SK-N-MC (cell line): ENCODE results near the gene PRRC2A.

Experiments
- DNase-seq: peaks from one replicate; pipeline ENCODE4 v3.0.0-alpha.2; 2011; ENCODE audit warnings: low read depth, low spot score
- H3K27ac ChIP-seq: fragments of 200-600 bp; sonication (generic); 2 replicates; pipeline ENCODE4 v1.5.1; 2016; ENCODE audit warnings: mixed run types
- H3K36me3 ChIP-seq: fragments of 200-600 bp; sonication (generic); 2 replicates; pipeline ENCODE4 v1.6.1; 2017; ENCODE audit warnings: antibody characterized with exemption, low read length, mixed read lengths; ENCODE audit not compliant: insufficient read depth
- H3K4me3 ChIP-seq: fragments of 200-600 bp; sonication (generic); 2 replicates; pipeline ENCODE4 v1.5.1; 2016
- H3K9ac ChIP-seq: fragments of 200-600 bp; sonication (generic); 2 replicates; pipeline ENCODE4 v1.8.0; 2017; ENCODE audit warnings: mixed run types, mixed read lengths; ENCODE audit not compliant: insufficient read length
- H3K9me3 ChIP-seq: fragments of 200-600 bp; sonication (generic); 2 replicates; pipeline ENCODE4 v1.6.1; 2017; ENCODE audit warnings: low read depth, mild to moderate bottlenecking, antibody characterized with exemption, low read length, moderate library complexity, mixed read lengths
- EZH2 ChIP-seq: fragments of 200-600 bp; sonication (generic); IDR thresholded peaks from one replicate; pipeline ENCODE4 v1.6.1; 2017; ENCODE audit warnings: antibody characterized with exemption
- FOXP2 ChIP-seq: optimal IDR thresholded peaks from 2 replicates; pipeline ENCODE3; 2011; ENCODE audit warnings: mild to moderate bottlenecking, moderate library complexity; ENCODE audit not compliant: insufficient read depth; ENCODE audit errors: extremely low read length, control extremely low read depth
- POLR2AphosphoS5 ChIP-seq: IDR thresholded peaks from 2 replicates; pipeline ENCODE4 v1.6.1; 2012; ENCODE audit warnings: mild to moderate bottlenecking, low read depth, low read length, borderline replicate concordance

Gene PRRC2A

DNA sequence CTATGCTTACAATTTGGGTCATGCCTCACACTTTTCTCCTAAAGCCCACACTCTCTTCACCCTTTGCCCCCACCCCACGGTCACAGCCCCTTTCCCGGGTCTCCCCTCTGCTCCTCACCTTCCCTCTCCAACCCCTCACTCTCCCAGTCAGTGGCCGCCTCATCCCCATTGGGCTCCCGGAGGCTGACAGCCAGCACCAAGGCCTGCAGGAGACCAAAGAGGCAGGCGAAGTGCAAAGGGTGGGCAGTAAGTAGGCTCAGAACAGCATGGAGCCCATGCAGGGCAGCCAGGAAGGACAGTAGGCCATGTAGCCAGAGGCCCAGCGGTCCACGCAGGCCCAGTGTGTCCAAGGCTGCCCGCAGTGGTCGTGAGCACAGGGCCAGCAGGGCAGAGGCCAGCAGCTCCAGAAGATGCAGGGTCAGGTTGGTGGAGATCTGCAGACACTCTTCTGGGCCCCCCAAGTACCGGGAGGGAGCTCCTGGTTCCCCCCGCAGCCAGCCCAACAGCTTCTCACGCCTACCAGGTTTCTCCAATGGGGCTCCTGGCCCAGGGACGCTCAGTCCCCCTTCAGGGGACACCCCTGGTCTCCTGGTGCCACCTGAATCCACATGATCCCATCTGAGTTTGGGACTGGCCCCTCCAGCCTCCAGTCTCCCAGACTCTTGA lies 38.6 kb downstream of the PRRC2A start:
- Histone ChIP-seq H3K4me3 (peak overlapping the region; percentile 98), H3K36me3 (peaks cover 20% of the 10 kb centered on the region), H3K9me3 (no peaks in the 10 kb centered on the region), H3K9ac (peak overlapping the region; percentile 93), H3K27ac (no peak overlapping the region)
- DNase-seq = no peak
- TF ChIP-seq EZH2 (no peak), POLR2AphosphoS5 (no peak), FOXP2 (no peak)

GRCh38 chr6:31659649-31660380 lies 39.3 kb downstream of the PRRC2A start:
- Histone ChIP-seq H3K9me3 (no peaks in the 10 kb centered on the region), H3K4me3 (peak overlapping the region; percentile 98), H3K27ac (peak overlapping the region; percentile 72), H3K9ac (peak overlapping the region; percentile 93), H3K36me3 (peaks cover 20% of the 10 kb centered on the region)
- no peak for TF ChIP-seq FOXP2
- TF ChIP-seq EZH2 = no peak
- no peak for TF ChIP-seq POLR2AphosphoS5
- no peak for DNase-seq

DNA sequence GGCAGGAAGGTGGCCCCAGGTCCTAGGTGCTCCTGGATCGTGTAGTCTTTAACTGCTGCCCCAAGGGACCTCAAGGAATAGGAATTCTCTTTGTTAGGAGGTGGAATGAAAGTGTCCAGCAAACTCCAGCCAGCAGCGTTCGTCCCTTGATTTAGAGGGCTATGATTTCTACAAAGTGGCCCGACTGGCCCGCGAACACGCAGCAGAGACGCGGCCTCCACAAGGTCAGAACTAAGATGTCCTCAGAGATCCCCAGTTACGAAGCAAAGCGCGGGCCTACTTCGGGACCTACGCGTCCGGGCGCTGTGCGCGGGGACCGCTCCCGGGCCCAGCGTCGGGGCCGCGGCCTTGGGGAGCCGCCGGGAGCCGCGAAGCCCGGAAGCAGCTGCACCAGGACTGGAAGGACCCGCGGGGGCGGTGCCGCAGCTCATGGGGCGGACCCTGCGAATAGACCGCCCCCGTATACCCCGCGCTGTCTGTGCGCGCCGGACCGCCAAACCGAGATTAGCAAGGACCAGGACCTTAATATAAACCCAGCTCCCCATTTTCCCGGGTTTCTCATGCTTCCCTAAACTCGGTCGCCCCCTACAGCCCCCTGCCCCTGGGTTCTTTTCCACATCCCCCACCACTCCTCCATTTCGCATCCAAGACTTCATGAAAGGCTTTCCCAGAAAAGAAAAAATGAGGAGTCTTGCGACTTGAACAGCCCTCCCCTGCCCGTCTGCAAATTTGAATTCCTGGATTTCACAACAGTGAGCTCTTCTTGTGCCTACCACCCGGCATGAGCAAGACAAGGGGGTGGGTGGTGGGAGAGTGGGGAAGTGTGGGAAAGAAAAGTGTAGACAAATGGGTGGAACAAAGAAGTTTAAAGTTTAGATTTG lies 40.1 kb downstream of the PRRC2A start, which contains the start of gene C6orf47:
C6orf47 (minus strand) TSS at position 398 of the 881 bp plus-strand sequence. CDS start 831 bp downstream, outside the sequence.
- peak within 1 kb of the TSS; percentile 76 for H3K27ac ChIP-seq
- peak within 1 kb of the TSS; percentile 93 for H3K9ac ChIP-seq
- peaks cover 20% of the 10 kb centered on the region for H3K36me3 ChIP-seq
- DNase-seq = peak; percentile 18
- TF ChIP-seq POLR2AphosphoS5 (peak; percentile 91), EZH2 (no peak), FOXP2 (no peak)
- H3K4me3 ChIP-seq = peak within 1 kb of the TSS; percentile 98
- H3K9me3 ChIP-seq = no peaks in the 10 kb centered on the region

DNA sequence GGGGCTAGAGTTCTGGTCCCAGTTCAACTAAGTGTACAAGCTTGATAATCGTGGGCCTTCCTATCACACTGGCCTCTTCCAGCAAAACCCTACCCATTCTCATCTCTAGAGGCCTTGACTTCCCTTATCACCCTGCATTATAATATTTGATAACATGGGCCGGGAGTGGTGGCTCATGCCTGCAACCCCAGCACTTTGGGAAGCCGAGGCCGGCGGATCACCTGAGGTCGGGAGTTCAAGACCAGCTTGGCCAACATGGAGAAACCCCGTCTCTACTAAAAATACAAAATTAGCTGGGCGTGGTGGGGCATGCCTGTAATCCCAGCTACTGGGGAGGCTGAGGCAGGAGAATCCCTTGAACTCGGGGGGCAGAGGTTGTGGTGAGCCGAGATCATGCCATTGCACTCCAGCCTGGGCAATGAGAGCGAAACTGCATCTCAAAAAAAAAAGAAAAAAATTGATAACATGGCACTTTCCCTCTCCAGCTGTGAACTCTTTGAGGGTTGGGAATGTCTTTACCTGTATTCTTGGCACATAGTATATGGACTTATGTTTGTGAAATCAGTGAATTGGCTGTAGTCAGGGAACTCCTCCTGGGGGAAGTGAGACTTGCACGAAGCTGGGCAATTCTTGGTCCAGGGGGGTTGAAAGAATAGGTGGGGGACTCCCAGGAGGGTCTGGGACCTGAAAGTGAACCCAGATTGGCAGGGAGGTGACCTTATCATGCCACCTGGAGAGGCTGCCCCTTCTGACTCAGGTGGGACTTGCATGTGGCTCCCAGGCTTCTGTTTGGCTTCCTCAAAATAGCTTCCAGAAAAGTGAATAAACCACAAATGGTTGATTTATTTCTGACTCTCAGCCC lies 41.0 kb downstream of the PRRC2A start:
- peak overlapping the region; percentile 76 for H3K27ac ChIP-seq
- DNase-seq = no peak
- H3K9ac ChIP-seq = peak overlapping the region; percentile 93
- peaks cover 20% of the 10 kb centered on the region for H3K36me3 ChIP-seq
- no peaks in the 10 kb centered on the region for H3K9me3 ChIP-seq
- peak overlapping the region; percentile 98 for H3K4me3 ChIP-seq
- TF ChIP-seq FOXP2 (no peak), EZH2 (no peak), POLR2AphosphoS5 (no peak)

DNA sequence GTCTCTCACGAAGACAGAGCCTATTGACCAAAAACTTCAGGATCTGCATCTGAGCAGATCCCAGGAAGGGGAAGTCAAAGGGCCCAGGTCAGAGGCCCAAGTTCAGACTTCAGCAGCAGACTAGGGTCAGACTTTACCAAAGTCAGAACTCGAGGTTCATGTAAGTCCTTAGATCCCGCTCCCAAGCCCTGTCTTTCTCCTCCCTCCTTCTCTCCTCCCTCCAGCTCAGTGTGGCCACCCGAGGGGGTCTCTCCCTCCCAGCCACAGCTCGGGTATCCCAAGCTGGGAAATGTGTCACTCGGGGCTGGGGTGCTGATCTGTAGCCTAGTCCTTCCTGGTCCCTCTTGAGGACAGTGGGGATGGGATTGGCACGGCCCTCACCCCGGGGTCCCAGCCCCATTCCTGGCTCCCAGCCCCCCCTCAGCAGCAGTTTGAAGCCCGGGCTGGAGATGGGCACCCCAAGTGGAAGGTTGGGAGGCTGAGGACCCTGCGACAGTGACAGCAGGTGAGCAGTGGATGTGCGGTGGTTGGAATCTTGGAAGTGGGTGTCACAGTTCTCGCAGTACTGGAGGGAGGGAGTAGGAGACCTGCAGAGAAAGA lies 41.7 kb downstream of the PRRC2A start:
- TF ChIP-seq EZH2 = no peak
- TF ChIP-seq POLR2AphosphoS5 = no peak
- no peak for TF ChIP-seq FOXP2
- Histone ChIP-seq H3K27ac (peak overlapping the region; percentile 5), H3K9ac (no peak overlapping the region), H3K9me3 (no peaks in the 10 kb centered on the region), H3K4me3 (no peak overlapping the region), H3K36me3 (peaks cover 26% of the 10 kb centered on the region)
- DNase-seq = no peak

DNA sequence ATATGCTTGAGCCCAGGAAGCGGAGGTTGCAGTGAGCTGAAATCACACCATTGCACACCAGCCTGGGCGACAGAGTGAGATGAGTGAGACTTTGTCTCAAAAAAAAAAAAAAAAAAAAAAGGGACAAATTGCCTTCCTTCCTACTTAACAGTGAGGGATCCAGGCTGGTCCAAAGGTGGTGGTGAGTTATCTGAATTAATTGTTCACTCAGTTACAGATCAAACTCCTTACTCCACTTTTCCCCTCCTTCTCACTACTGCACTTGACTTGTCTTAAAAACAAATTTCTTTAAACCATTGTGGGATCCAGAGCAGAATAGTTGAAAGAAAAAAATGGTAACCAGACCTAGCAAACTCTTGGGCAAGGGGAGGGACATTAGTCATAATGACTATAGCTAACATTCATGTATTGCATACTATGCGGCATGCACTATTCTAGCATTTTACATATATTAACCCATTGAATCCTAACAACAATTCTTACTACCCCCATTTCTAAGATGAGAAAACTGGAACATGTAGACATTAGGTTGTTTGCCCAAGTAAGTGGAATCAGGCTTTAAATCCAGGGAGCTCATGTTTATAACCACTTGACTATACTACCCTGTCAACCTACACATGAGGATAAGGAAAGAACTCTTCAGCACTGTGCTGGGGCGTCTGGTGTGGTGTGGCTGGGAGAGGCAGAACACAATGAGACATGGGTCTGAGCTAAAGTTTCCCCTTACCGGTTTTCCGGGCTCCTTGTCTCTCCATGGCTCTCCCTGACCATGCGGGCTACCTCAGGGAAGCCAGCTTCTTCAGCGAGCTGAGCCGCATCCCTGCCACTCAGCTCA lies 42.8 kb downstream of the PRRC2A start:
- H3K36me3 ChIP-seq = peaks cover 37% of the 10 kb centered on the region
- no peaks in the 10 kb centered on the region for H3K9me3 ChIP-seq
- H3K27ac ChIP-seq = no peak overlapping the region; the same call in 1 of the 2 replicates
- H3K4me3 ChIP-seq = peak overlapping the region; percentile 95
- DNase-seq = no peak
- TF ChIP-seq FOXP2 (no peak), POLR2AphosphoS5 (no peak), EZH2 (no peak)
- H3K9ac ChIP-seq = peak overlapping the region; percentile 98
